NCI-H2081 treated with DMSO at 0.1 percent for 48 hours (cell line): Measurements from ENCODE around the gene NDST1.

Experiments
- DNase-seq: peaks from one replicate; lab custom pipeline; 2025; lab: John Stamatoyannopoulos, UW

NDST1 gene

DNA sequence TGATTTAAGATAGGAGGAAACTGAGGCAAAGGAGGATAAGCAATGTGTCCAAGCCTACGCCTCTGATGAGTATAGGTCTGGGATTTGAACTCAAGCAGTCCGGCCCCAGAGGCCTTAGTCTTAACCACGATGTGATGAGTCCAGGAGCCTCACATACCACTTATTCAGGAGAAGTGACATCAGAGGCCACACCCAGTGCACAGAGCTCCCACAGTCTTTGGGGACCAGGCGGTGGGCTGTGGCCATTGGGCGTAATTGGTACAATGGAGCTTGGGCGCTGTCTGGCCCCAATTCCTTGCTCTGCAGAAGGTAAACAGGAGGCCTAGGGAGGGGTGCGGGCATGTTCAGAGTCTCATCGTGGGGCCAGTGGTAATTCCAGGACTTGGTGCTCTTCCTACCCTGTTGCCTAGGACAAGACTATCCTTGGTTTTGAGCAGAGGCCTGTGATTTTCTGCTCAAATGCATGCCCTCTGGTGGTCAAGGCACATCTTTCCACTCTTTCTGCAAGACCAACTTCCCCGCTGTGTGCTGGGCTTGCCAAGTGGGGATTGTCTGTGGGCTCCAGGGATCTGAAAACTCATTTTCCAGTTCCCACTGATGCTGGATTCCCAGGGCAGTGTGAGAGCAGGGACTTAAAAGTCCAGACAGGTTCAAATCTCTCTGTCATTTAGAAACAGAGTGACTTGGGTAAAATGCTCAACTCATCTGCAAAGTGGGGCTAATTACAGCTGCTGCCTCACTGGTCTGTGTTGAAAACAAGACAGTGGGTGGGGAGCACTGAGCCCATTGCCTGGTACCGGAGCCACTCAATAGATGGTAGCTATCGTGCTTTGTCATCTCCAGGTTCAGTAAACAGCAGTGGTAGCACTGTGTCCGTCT is 15.8 kb downstream of the NDST1 start:
- no peak for DNase-seq

DNA sequence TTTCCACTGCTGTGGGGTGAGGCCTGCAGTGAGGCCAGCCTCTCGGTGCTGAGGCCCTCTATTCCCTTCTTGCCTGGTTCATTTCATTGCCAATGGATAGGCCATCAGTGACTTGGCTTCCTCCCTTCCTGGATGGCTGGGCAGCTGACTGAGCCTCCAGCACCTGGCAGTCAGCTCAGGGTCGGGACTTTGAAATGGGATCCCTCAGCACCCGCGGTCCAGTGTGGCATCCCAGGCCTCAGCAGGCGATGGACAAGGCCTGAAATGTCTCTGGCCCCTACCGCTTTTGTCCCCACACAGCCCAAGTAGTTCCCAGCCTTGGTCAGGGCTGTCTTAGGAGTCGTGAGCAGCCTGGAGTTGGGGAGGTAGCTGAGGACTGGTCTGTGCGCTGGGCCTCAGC is 17.2 kb downstream of the NDST1 start:
- DNase-seq: no peak

DNA sequence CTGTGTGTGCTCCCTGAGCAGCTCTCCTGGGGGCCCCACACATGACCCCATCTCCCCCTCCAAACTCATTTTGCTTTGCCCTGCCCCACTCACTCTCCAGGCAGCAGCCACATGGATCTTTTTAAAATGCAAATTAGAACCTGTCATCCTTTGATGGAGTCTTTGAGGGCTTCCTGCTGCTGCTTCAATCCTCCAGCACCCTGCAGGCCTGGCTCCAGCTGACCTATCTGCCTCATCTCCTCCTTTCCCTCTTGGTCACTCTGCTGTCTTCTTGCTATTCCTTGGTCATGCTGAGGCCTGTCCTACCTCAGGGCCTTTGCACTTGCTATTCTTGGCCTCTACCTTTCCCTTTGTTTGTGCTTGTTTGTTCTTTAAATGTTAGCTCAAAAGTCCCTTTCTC is 17.9 kb downstream of the NDST1 start:
- DNase-seq: no peak

- DNase-seq: no peak
Observed at GRCh38 chr5:150527038-150527437, 19.1 kb downstream of the NDST1 start.

- no peak for DNase-seq
Observed at GRCh38 chr5:150527808-150528207, 19.9 kb downstream of the NDST1 start.

- DNase-seq: no peak
Observed at GRCh38 chr5:150528924-150529546, 21.1 kb downstream of the NDST1 start.

DNA sequence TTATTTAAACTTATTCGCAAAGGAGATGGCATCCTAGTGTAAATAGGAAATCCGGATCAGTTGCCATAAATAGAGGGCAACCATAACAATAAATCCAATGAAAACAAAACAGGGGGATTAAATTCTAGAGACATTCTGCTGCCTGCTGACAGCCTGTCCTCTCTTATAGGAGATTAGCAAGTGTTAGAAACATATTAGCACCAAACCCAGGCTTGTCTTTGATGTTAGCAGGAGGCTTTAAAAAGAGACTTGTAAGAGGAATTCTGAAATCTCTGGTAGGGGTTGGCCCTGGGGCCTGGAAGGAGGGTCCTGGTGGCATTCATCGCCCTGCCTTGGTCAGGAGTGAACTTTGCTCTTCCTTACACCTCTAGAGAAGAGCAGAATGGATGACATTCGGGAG is 21.6 kb downstream of the NDST1 start:
- DNase-seq: no peak

- no peak for DNase-seq
Observed at GRCh38 chr5:150530423-150530822, 22.5 kb downstream of the NDST1 start.

- no peak for DNase-seq
Observed at GRCh38 chr5:150530951-150531588, 23.1 kb downstream of the NDST1 start.

DNA sequence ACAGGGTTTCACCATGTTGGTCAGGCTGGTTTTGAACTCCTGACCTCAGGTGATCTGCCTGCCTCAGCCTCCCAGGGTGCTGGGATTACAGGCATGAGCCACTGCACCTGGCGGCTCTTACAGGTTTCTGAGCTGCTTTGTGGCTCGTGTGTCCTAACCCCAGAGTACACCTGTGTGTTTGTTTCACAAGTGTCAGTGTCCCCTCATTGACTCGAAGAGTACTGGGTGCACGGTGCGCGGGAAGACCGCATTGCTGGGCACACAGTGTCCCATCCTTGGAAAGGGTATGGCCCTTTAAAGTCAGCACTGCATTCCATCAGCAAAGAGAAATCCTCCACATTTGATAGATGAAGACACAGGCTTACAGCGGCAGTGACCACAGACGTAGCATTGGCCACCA is 23.8 kb downstream of the NDST1 start:
- DNase-seq: no peak

- DNase-seq: no peak
Observed at GRCh38 chr5:150532151-150532550, 24.2 kb downstream of the NDST1 start.

GRCh38 chr5:150532996-150533395 is 25.1 kb downstream of the NDST1 start:
- DNase-seq: no peak

DNA sequence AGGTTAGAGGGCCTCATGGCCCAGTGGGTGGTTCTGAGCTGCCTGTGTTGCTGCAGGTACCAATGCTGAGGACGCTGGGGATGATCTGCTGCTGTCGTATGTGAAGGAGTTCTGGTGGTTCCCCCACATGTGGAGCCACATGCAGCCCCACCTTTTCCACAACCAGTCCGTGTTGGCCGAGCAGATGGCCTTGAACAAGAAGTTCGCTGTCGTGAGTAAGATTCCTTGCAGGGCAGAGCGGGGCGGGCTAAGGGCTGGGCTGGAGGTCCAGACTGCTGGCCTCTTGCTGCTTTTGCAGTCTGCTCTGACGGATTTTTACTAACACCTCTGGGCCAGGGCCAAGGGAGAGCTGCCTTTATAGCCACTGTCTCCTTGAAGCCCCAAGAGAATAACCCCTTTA is 26.9 kb downstream of the NDST1 start:
- no peak for DNase-seq

- DNase-seq: no peak
Observed at GRCh38 chr5:150535611-150536010, 27.7 kb downstream of the NDST1 start.

- no peak for DNase-seq
Observed at GRCh38 chr5:150538007-150538917, 30.3 kb downstream of the NDST1 start.

DNA sequence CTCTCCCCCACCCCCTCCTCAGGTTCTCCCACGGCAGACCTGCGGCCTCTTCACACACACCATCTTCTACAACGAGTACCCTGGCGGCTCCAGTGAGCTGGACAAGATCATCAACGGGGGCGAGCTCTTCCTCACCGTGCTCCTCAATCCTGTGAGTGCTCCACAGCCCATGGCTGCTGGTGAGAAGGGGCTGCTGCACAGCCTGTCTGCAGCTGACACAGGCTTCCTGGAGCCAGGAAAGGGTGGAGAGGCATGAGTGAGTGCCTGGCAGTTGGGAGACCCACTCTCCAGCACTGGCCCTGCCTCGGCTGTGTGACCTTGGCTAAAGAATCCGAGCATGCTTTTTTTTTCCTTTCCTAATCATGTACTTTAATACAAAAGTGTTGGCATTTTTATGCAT is 31.3 kb downstream of the NDST1 start:
- no peak for DNase-seq

- DNase-seq: no peak
Observed at GRCh38 chr5:150540042-150540441, 32.1 kb downstream of the NDST1 start.

- no peak for DNase-seq
Observed at GRCh38 chr5:150540615-150541396, 32.9 kb downstream of the NDST1 start.

GRCh38 chr5:150541397-150541675 is 33.4 kb downstream of the NDST1 start:
- no peak for DNase-seq

GRCh38 chr5:150541895-150542294 is 34.0 kb downstream of the NDST1 start:
- DNase-seq: no peak

GRCh38 chr5:150542933-150543445 is 35.1 kb downstream of the NDST1 start:
- DNase-seq: no peak
